Measurements from ENCODE around the gene FMNL3. TPM values are rescaled to one million over a fixed set of nuclear protein-coding genes. Genes with fewer than 3 reads are reported as not detected.
"Not testable (repeated sequence)": the region's sequence is repeated elsewhere in the genome, so short reads cannot be mapped to it uniquely, and the experiment has no call there.

FMNL3 gene
- polyA plus RNA-seq, 5 donors = 50.1 to 64.3 (median 52.5) TPM

GRCh38 chr12:49605539-49605938 is 101.7 kb downstream of the FMNL3 start, which contains the start of gene FAM186B:
Gene FAM186B, minus strand, starts transcription at chr12:49605639. Its CDS starts 162 bp downstream, at chr12:49605477.
- not testable (repeated sequence) for DNase-seq

GRCh38 chr12:49604856-49605255 is 102.3 kb downstream of the FMNL3 start:
- DNase-seq = no peak

GRCh38 chr12:49603721-49604120 is 103.5 kb downstream of the FMNL3 start:
- DNase-seq = no peak

- no peak for DNase-seq
Observed at GRCh38 chr12:49599961-49600360, 107.2 kb downstream of the FMNL3 start.

- DNase-seq = no peak
Observed at GRCh38 chr12:49598527-49598926, 108.7 kb downstream of the FMNL3 start.

- DNase-seq = no peak
Observed at GRCh38 chr12:49588721-49589516, 118.3 kb downstream of the FMNL3 start.

GRCh38 chr12:49588281-49588680 is 118.9 kb downstream of the FMNL3 start:
- no peak for DNase-seq

- no peak for DNase-seq
Observed at GRCh38 chr12:49587174-49587908, 119.9 kb downstream of the FMNL3 start.

Other genes with a start within 250 kb of the FMNL3 start
- 1 to 10 TPM; 1.2 to 2.2 (median 1.3) TPM for gene KCNH3, start 168.4 kb downstream of the FMNL3 start, polyA plus RNA-seq (ENCODE audit: insufficient read depth in 1 of 5, insufficient read length in 5 of 5, low replicate concordance in 1 of 5)
- 10 to 100 TPM; 46.4 to 70.3 (median 50.3) TPM for gene MCRS1, start 139.3 kb downstream of the FMNL3 start, polyA plus RNA-seq (ENCODE audit: insufficient read depth in 1 of 5, insufficient read length in 5 of 5, low replicate concordance in 1 of 5)
- 1 to 10 TPM; 1.3 to 3.5 (median 2.5) TPM for gene FAM186B, start 101.8 kb downstream of the FMNL3 start, polyA plus RNA-seq (ENCODE audit: insufficient read depth in 1 of 5, insufficient read length in 5 of 5, low replicate concordance in 1 of 5)
- 10 to 100 TPM; 18.1 to 25.3 (median 19.6) TPM for gene PRPF40B, start 83.8 kb downstream of the FMNL3 start, polyA plus RNA-seq (ENCODE audit: insufficient read depth in 1 of 5, insufficient read length in 5 of 5, low replicate concordance in 1 of 5)
- gene TMBIM6, start 34.2 kb upstream of the FMNL3 start, polyA plus RNA-seq (ENCODE audit: insufficient read depth in 1 of 5, insufficient read length in 5 of 5, low replicate concordance in 1 of 5) = 100 to 1,000 TPM; 430 to 538 (median 511) TPM
- 10 to 100 TPM; 13.4 to 25.7 (median 19.2) TPM for gene NCKAP5L, start 121.0 kb upstream of the FMNL3 start, polyA plus RNA-seq (ENCODE audit: insufficient read depth in 1 of 5, insufficient read length in 5 of 5, low replicate concordance in 1 of 5)
- 1 to 10 TPM; 5.6 to 6.9 (median 6.2) TPM for gene BCDIN3D, start 135.7 kb upstream of the FMNL3 start, polyA plus RNA-seq (ENCODE audit: insufficient read depth in 1 of 5, insufficient read length in 5 of 5, low replicate concordance in 1 of 5)
- 1 to 10 TPM in 1 of 5 donors, under 1 TPM in 4; 0.14 to 1.3 (median 0.57) TPM for gene FAIM2, start 196.5 kb upstream of the FMNL3 start, polyA plus RNA-seq (ENCODE audit: insufficient read depth in 1 of 5, insufficient read length in 5 of 5, low replicate concordance in 1 of 5)
- gene AQP2, start 243.3 kb upstream of the FMNL3 start, polyA plus RNA-seq (ENCODE audit: insufficient read depth in 1 of 5, insufficient read length in 5 of 5, low replicate concordance in 1 of 5) = under 1 TPM; 0.11 to 0.58 (median 0.17) TPM